ENCODE results near the gene FBLN2. TPM values are rescaled to one million over a fixed set of nuclear protein-coding genes. Genes with fewer than 3 reads are reported as not detected.

FBLN2 gene
- total RNA-seq, 4 donors from 2014 or later = 25.3 to 93.8 (median 47.6) TPM

- H3K27me3 ChIP-seq = peaks cover 6% of the 10 kb centered on the region
- TF ChIP-seq POLR2AphosphoS5 (IDR thresholded peaks at IDR 0.05) = no peak
- TF ChIP-seq EP300 (IDR thresholded peaks at IDR 0.05) = no peak
- TF ChIP-seq CTCF (IDR thresholded peaks at IDR 0.05) = no peak
- no peak for TF ChIP-seq POLR2A (IDR thresholded peaks at IDR 0.05)
Observed at GRCh38 chr3:13544293-13544831, 4.6 kb upstream of the FBLN2 start.

GRCh38 chr3:13544951-13545651, 3.8 kb upstream of the FBLN2 start:
- DNase-seq (ENCODE audit: low spot score in 2 of 2) = no peak
- Histone ChIP-seq H3K27me3 (peaks cover 7% of the 10 kb centered on the region), H3K27ac (no peak overlapping the region), H3K4me1 (peaks cover 47% of the 10 kb centered on the region), H3K4me3 (no peak overlapping the region), H3K36me3 (no peaks in the 10 kb centered on the region), H3K9me3 (no peaks in the 10 kb centered on the region)
- TF ChIP-seq POLR2AphosphoS5 (IDR thresholded peaks at IDR 0.05) (no peak), EP300 (IDR thresholded peaks at IDR 0.05) (no peak), POLR2A (IDR thresholded peaks at IDR 0.05) (no peak), CTCF (IDR thresholded peaks at IDR 0.05) (no peak)
- WGBS = 61% methylated on average over 9 of the region's 9 CpGs

More at GRCh38 chr3:13544293-13544831, 4.6 kb upstream of the FBLN2 start:
- no peak overlapping the region for H3K4me3 ChIP-seq
- H3K9me3 ChIP-seq = no peaks in the 10 kb centered on the region
- peak overlapping the region; percentile 55 for H3K27ac ChIP-seq
- WGBS = 29% methylated on average over 6 of the region's 6 CpGs
- DNase-seq (ENCODE audit: low spot score in 2 of 2) = no peak
- peaks cover 47% of the 10 kb centered on the region for H3K4me1 ChIP-seq
- H3K36me3 ChIP-seq = no peaks in the 10 kb centered on the region

- TF ChIP-seq EP300 (IDR thresholded peaks at IDR 0.05) = no peak
- no peak for TF ChIP-seq POLR2A (IDR thresholded peaks at IDR 0.05)
- no peak for TF ChIP-seq CTCF (IDR thresholded peaks at IDR 0.05)
- TF ChIP-seq POLR2AphosphoS5 (IDR thresholded peaks at IDR 0.05) = no peak
- Histone ChIP-seq H3K27me3 (peaks cover 7% of the 10 kb centered on the region), H3K36me3 (no peaks in the 10 kb centered on the region), H3K9me3 (no peaks in the 10 kb centered on the region), H3K27ac (no peak overlapping the region), H3K4me3 (no peak overlapping the region), H3K4me1 (peaks cover 51% of the 10 kb centered on the region)
- WGBS = 79% methylated on average over 9 of the region's 9 CpGs
- DNase-seq (ENCODE audit: low spot score in 2 of 2) = no peak
Observed at GRCh38 chr3:13545952-13546454, 2.9 kb upstream of the FBLN2 start.

- Histone ChIP-seq H3K36me3 (no peaks in the 10 kb centered on the region), H3K4me3 (no peak overlapping the region), H3K4me1 (peaks cover 56% of the 10 kb centered on the region), H3K27ac (peak overlapping the region; percentile 89), H3K9me3 (no peaks in the 10 kb centered on the region), H3K27me3 (peaks cover 7% of the 10 kb centered on the region)
- 93% methylated on average over 9 of the region's 9 CpGs for WGBS
- DNase-seq (ENCODE audit: low spot score in 2 of 2) = no peak
- TF ChIP-seq POLR2A (IDR thresholded peaks at IDR 0.05) = no peak
- TF ChIP-seq CTCF (IDR thresholded peaks at IDR 0.05) = no peak
- no peak for TF ChIP-seq EP300 (IDR thresholded peaks at IDR 0.05)
- TF ChIP-seq POLR2AphosphoS5 (IDR thresholded peaks at IDR 0.05) = no peak
Observed at GRCh38 chr3:13546667-13547171, 2.2 kb upstream of the FBLN2 start.

Measured in suprapubic skin (tissue), 4 donors.